ENCODE data around the gene DAPK1. TPM values are rescaled to one million over a fixed set of nuclear protein-coding genes. Genes with fewer than 3 reads are reported as not detected.
"Not testable (repeated sequence)": the region's sequence is repeated elsewhere in the genome, so short reads cannot be mapped to it uniquely, and the experiment has no call there.

DAPK1 gene
- total and polyA plus RNA-seq, 2 donors (not counting 1 experiment from before 2014, with no cell fraction given), result 1.7 to 2.8 TPM

- H3K4me3 ChIP-seq (ENCODE audit: control extremely low read depth in 1 of 5, extremely low read depth in 1 of 5, insufficient read depth in 1 of 5, low read depth in 2 of 5, low read length in 4 of 5), result no peak overlapping the region
- no peak overlapping the region for H3K4me3 Mint-ChIP-seq
Measured at GRCh38 chr9:87547671-87548081, 50.0 kb downstream of the DAPK1 start.

GRCh38 chr9:87548159-87548558, 50.5 kb downstream of the DAPK1 start:
- no peak for ATAC-seq (ENCODE audit: low read depth)
- ChIA-PET POLR2A (no interaction called here), CTCF (no interaction called here)
- H3K36me3 ChIP-seq (replicated peaks in 1 of 2; ENCODE audit: control extremely low read depth in 1 of 2, control insufficient read depth in 1 of 2, extremely low read depth in 1 of 2, insufficient read depth in 2 of 2, low read length in 1 of 2), result no peaks in the 10 kb centered on the region
- H3K79me2 ChIP-seq (ENCODE audit: control insufficient read depth, insufficient read depth, low read length), result no peaks in the 10 kb centered on the region
- H3K4me1 ChIP-seq (ENCODE audit: control insufficient read depth in 2 of 2, insufficient read depth in 2 of 2, low read length in 2 of 2), result no peaks in the 10 kb centered on the region
- peaks cover 0 to 3% (median 0%) of the 10 kb centered on the region in 3 donors for H3K9me3 ChIP-seq (ENCODE audit: control extremely low read depth in 1 of 3, control insufficient read depth in 2 of 3, insufficient read depth in 1 of 3, low read length in 2 of 3)
- no peak overlapping the region for H3K9ac ChIP-seq (ENCODE audit: low read length)
- no CpG with 5 or more reads among the region's 3 CpGs for WGBS (ENCODE audit: insufficient coverage)
- Mint-ChIP-seq H3K4me1 (no peaks in the 10 kb centered on the region), H3K27me3 (no peaks in the 10 kb centered on the region), H3K9me3 (ENCODE audit: insufficient read depth) (no peaks in the 10 kb centered on the region), H3K27ac (no peak overlapping the region), H3K4me3 (no peak overlapping the region)
- no peaks in the 10 kb centered on the region for H3K27me3 ChIP-seq (replicated peaks in 1 of 4; ENCODE audit: control extremely low read depth in 1 of 4, control insufficient read depth in 3 of 4, insufficient read depth in 4 of 4, low read length in 3 of 4)
- no peak overlapping the region for H3K4me3 ChIP-seq (ENCODE audit: control extremely low read depth in 1 of 5, extremely low read depth in 1 of 5, insufficient read depth in 1 of 5, low read depth in 2 of 5, low read length in 4 of 5)
- intact Hi-C loops (cut with micrococcal nuclease), result no loop called here
- no peak overlapping the region for H3K27ac ChIP-seq (ENCODE audit: low read length in 2 of 2)
- H2AFZ ChIP-seq (ENCODE audit: insufficient read depth, low read depth, low read length, poor library complexity, severe bottlenecking), result no peak overlapping the region
- no peak for TF ChIP-seq EZH2 (IDR thresholded peaks at IDR 0.05; ENCODE audit: borderline replicate concordance, insufficient read depth, low read depth, low read length, poor library complexity, severe bottlenecking)
- TF ChIP-seq, protein P1, sequence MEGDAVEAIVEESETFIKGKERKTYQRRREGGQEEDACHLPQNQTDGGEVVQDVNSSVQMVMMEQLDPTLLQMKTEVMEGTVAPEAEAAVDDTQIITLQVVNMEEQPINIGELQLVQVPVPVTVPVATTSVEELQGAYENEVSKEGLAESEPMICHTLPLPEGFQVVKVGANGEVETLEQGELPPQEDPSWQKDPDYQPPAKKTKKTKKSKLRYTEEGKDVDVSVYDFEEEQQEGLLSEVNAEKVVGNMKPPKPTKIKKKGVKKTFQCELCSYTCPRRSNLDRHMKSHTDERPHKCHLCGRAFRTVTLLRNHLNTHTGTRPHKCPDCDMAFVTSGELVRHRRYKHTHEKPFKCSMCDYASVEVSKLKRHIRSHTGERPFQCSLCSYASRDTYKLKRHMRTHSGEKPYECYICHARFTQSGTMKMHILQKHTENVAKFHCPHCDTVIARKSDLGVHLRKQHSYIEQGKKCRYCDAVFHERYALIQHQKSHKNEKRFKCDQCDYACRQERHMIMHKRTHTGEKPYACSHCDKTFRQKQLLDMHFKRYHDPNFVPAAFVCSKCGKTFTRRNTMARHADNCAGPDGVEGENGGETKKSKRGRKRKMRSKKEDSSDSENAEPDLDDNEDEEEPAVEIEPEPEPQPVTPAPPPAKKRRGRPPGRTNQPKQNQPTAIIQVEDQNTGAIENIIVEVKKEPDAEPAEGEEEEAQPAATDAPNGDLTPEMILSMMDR (IDR thresholded peaks at IDR 0.05), result no peak
- no peaks in the 10 kb centered on the region for H4K20me1 ChIP-seq (ENCODE audit: control insufficient read depth, insufficient read depth, low read length, poor library complexity, severe bottlenecking)
- no peak for DNase-seq
- no peak overlapping the region for H3K4me2 ChIP-seq (replicated peaks; ENCODE audit: low read depth, low read length, poor library complexity, severe bottlenecking)

More at GRCh38 chr9:87547671-87548081, 50.0 kb downstream of the DAPK1 start:
- TF ChIP-seq EZH2 (IDR thresholded peaks at IDR 0.05; ENCODE audit: borderline replicate concordance, insufficient read depth, low read depth, low read length, poor library complexity, severe bottlenecking), result no peak
- TF ChIP-seq, protein P1 (IDR thresholded peaks at IDR 0.05), result no peak
- H3K4me2 ChIP-seq (replicated peaks; ENCODE audit: low read depth, low read length, poor library complexity, severe bottlenecking), result no peak overlapping the region
- no peaks in the 10 kb centered on the region for H3K79me2 ChIP-seq (ENCODE audit: control insufficient read depth, insufficient read depth, low read length)
- Mint-ChIP-seq H3K4me1 (no peaks in the 10 kb centered on the region), H3K27me3 (no peaks in the 10 kb centered on the region), H3K27ac (no peak overlapping the region), H3K9me3 (ENCODE audit: insufficient read depth) (no peaks in the 10 kb centered on the region)
- H4K20me1 ChIP-seq (ENCODE audit: control insufficient read depth, insufficient read depth, low read length, poor library complexity, severe bottlenecking), result no peaks in the 10 kb centered on the region
- no peak overlapping the region for H3K9ac ChIP-seq (ENCODE audit: low read length)
- ATAC-seq (ENCODE audit: low read depth) (no peak), DNase-seq (no peak)
- intact Hi-C loops (cut with micrococcal nuclease), result no loop called here
- no peaks in the 10 kb centered on the region for H3K4me1 ChIP-seq (ENCODE audit: control insufficient read depth in 2 of 2, insufficient read depth in 2 of 2, low read length in 2 of 2)
- H3K9me3 ChIP-seq (ENCODE audit: control extremely low read depth in 1 of 3, control insufficient read depth in 2 of 3, insufficient read depth in 1 of 3, low read length in 2 of 3), result peaks cover 0 to 3% (median 0%) of the 10 kb centered on the region in 3 donors
- no peak overlapping the region for H3K27ac ChIP-seq (ENCODE audit: low read length in 2 of 2)
- H3K27me3 ChIP-seq (replicated peaks in 1 of 4; ENCODE audit: control extremely low read depth in 1 of 4, control insufficient read depth in 3 of 4, insufficient read depth in 4 of 4, low read length in 3 of 4), result no peaks in the 10 kb centered on the region
- ChIA-PET CTCF (no interaction called here), POLR2A (no interaction called here)
- 87% methylated on average over 5 of the region's 6 CpGs for WGBS (ENCODE audit: insufficient coverage)
- H3K36me3 ChIP-seq (replicated peaks in 1 of 2; ENCODE audit: control extremely low read depth in 1 of 2, control insufficient read depth in 1 of 2, extremely low read depth in 1 of 2, insufficient read depth in 2 of 2, low read length in 1 of 2), result no peaks in the 10 kb centered on the region
- no peak overlapping the region for H2AFZ ChIP-seq (ENCODE audit: insufficient read depth, low read depth, low read length, poor library complexity, severe bottlenecking)

GRCh38 chr9:87549088-87549487, 51.4 kb downstream of the DAPK1 start:
- H3K9ac ChIP-seq (ENCODE audit: low read length); DNase-seq; H3K27ac ChIP-seq (ENCODE audit: low read length in 2 of 2); H3K27me3 Mint-ChIP-seq; H3K4me3 Mint-ChIP-seq; intact Hi-C loops (cut with micrococcal nuclease); ATAC-seq (ENCODE audit: low read depth); H3K9me3 ChIP-seq (ENCODE audit: control extremely low read depth in 1 of 3, control insufficient read depth in 2 of 3, insufficient read depth in 1 of 3, low read length in 2 of 3); H4K20me1 ChIP-seq (ENCODE audit: control insufficient read depth, insufficient read depth, low read length, poor library complexity, severe bottlenecking); H3K4me1 Mint-ChIP-seq; H3K27ac Mint-ChIP-seq; H3K27me3 ChIP-seq (replicated peaks in 1 of 4; ENCODE audit: control extremely low read depth in 1 of 4, control insufficient read depth in 3 of 4, insufficient read depth in 4 of 4, low read length in 3 of 4); H3K4me3 ChIP-seq (ENCODE audit: control extremely low read depth in 1 of 5, extremely low read depth in 1 of 5, insufficient read depth in 1 of 5, low read depth in 2 of 5, low read length in 4 of 5); H3K9me3 Mint-ChIP-seq (ENCODE audit: insufficient read depth); POLR2A ChIA-PET; H2AFZ ChIP-seq (ENCODE audit: insufficient read depth, low read depth, low read length, poor library complexity, severe bottlenecking); CTCF ChIA-PET; H3K79me2 ChIP-seq (ENCODE audit: control insufficient read depth, insufficient read depth, low read length); H3K4me1 ChIP-seq (ENCODE audit: control insufficient read depth in 2 of 2, insufficient read depth in 2 of 2, low read length in 2 of 2); H3K4me2 ChIP-seq (replicated peaks; ENCODE audit: low read depth, low read length, poor library complexity, severe bottlenecking); H3K36me3 ChIP-seq (replicated peaks in 1 of 2; ENCODE audit: control extremely low read depth in 1 of 2, control insufficient read depth in 1 of 2, extremely low read depth in 1 of 2, insufficient read depth in 2 of 2, low read length in 1 of 2): not testable (repeated sequence)
- WGBS (ENCODE audit: insufficient coverage), result no CpG with 5 or more reads among the region's 2 CpGs
